ENCODE measurements around the gene CAPN1. TPM values are rescaled to one million over a fixed set of nuclear protein-coding genes. Genes with fewer than 3 reads are reported as not detected.
A peak's percentile ranks its signal among the peaks of the same experiment; 100 is the strongest.
"Not testable (repeated sequence)": the region's sequence is repeated elsewhere in the genome, so short reads cannot be mapped to it uniquely, and the experiment has no call there.

CAPN1 gene
- total RNA-seq, 1 experiment from 2014 or later, result 115 TPM

DNA sequence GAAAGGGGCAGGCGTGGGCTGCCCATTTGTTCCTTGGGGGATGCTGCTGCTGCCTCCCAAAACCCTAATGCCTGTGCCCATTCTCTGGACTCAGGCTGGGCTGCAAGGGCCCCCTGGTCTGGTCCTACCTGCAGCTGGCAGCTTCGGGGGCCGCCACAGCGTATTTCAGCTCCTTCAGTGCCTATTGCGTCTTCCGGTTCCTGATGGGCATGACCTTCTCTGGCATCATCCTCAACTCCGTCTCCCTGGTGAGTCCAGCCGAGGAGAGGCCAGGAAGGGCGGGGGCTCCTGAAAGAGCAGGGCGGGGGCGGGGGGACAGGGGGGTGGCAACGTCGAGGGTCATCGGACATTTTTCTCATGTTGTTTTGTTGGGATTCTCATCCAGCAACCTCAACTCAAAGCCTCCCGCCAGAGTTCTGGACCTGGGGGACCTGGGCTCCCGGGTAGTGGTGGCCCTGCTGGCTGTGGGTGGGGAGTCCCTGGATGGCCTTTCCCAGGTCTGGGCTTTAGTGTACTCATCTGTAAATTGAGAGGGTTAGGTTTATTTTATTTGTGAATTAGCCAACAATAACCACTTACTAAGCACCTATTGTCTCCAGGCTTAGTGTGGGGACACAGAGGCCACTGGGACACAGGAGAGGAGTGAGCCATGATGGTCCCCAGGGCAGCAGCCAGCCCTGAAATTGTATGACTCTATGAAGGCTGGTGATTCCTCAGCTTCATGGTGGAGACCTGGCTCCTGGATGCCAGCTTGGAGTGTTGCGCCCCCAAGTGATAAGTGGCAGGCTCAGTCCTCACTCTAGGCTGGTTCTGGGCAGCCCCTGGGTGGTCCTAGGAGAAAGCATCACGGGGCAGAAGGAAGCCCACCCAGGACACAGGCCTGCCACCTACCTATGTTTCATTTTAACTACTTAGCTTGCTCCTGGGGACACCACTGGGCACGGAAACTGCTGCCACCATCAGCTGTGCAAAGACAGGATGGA, 36.0 kb downstream of the CAPN1 start:
- no peak for DNase-seq (ENCODE audit: low spot score)

DNA sequence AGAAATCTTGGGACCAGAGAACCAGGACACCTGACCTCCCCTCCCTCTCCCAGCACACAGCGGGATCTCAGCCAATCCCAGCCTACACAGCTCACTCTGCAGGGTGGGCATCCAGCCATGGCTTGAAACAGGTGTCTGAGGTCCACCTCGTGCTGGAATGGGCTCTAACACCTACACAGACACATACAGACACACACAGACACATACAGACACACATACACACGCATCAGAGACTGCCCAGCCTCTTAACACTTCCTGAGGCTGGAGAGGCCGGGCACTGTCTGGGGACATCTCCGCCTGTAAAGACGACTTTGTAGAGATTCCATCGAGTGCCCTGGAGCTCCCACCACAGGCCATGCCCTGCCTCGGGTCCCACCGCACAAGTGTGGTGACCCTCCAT, 36.7 kb downstream of the CAPN1 start:
- no peak for DNase-seq (ENCODE audit: low spot score)

DNA sequence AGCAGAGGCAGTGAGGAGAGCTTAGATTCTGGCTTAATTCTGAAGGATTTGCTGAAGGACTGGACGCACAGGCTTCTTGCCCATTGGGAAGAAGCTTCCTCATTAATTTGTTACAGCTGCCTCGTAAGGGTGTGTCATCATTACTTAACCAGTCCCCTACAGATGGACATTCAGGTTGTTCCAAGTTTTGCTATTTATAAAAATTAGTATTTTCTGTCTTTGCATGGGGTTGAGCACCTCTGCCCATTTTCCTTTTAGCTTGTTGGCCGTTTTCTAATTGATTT, 38.1 kb downstream of the CAPN1 start:
- DNase-seq (ENCODE audit: low spot score), result no peak

DNA sequence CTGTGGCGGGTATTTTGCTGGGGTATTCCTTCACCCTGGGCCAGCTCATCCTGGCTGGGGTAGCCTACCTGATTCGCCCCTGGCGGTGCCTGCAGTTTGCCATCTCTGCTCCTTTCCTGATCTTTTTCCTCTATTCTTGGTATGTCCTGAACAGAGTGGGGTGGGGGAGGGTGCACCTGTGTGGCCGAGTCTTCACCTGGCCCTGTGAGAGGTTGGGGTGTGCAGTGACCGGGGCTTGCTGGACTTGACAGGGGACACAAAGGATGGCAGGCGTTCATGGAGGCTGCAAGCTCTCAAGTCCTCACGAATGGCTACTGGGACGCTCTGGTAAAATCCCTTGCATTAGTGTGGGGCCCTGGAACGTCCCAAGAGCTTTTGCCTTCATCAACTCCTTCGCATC, 39.3 kb downstream of the CAPN1 start:
- no peak for DNase-seq (ENCODE audit: low spot score)

- no peak for DNase-seq (ENCODE audit: low spot score)
These were observed 41.3 kb downstream of the CAPN1 start for GRCh38 chr11:65223011-65223410.

DNA sequence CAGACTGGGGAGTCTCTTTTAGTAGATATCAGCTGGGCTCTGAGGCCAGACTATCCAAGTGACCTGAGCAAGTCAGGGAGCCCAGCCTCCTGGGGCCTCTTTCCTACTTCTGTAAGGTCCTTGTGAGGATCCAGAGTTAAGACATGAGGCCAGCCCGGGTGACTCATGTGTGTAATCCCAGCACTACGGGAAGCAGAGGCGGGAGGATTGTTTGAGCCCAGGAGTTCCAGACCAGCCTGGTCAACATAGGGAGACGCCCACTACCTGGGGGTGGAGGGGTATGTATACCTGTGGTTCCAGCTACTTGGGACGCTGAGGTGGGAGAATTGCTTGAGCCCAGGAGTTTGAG, 43.2 kb downstream of the CAPN1 start:
- peak; percentile 33 for DNase-seq (ENCODE audit: low spot score)

DNA sequence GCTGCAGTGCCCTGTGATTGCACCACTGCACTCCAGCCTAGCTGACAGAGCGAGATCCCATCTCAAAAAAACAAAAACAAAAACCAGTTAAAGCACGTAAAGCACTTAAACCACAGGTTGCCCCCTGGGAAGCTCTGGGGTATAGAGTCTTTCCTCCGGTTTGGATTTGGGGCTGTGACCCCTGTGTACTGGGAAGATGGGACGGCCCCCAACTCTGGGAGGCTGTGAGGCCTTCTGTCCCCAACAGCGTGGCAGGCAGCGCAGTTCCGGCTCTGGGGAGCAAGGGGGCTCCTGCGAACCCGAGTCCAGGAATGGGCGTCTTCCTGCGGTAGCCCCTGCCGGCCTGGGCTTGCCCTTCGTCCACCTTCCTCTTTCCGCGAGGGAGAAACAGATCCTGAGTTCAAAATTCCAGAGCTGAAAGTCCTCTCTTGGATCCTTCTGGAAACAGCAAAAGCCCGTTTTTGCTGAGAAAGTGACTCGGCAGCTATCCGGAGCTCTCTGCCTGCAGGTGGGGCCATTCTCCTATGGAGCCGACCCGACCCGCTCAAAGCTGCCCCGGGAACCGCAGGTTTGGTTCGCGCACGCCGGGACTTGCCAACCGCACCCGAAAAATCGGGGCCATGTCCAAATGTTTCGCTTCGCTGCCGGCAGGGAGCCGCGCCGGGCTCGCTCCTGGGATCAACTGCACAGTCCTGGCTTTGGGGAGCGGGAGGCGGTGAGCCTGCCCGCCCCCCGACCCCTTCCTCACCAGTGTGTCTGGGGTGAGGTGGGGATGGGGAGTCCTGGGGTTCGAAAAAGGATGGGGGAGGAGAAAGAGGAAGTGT, 43.8 kb downstream of the CAPN1 start:
- no peak for DNase-seq (ENCODE audit: low spot score)

GRCh38 chr11:65226103-65226442, 44.3 kb downstream of the CAPN1 start:
- DNase-seq (ENCODE audit: low spot score), result no peak

- DNase-seq (ENCODE audit: low spot score), result no peak
These were observed 46.2 kb downstream of the CAPN1 start for GRCh38 chr11:65227879-65228278.

GRCh38 chr11:65236194-65237059, 54.7 kb downstream of the CAPN1 start:
- no peak for DNase-seq (ENCODE audit: low spot score)

DNA sequence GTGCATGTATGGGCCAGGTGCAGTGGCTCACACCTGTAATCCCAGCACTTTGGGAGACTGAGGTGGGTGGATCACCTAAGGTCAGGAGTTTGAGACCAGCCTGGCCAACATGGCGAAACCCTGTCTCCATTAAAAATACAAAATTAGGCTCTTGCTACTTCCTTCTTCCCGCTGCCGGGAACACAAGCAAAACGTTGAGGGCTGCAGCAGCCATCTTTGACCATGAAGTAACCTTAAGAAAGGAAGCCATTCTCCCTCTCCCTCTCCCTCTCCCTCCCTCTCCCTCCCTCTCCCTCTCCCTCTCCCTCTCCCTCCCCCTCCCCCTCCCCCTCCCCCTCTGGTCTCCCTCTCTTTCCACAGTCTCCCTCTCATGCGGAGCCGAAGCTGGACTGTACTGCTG, 56.6 kb downstream of the CAPN1 start:
- not testable (repeated sequence) for DNase-seq (ENCODE audit: low spot score)

DNA sequence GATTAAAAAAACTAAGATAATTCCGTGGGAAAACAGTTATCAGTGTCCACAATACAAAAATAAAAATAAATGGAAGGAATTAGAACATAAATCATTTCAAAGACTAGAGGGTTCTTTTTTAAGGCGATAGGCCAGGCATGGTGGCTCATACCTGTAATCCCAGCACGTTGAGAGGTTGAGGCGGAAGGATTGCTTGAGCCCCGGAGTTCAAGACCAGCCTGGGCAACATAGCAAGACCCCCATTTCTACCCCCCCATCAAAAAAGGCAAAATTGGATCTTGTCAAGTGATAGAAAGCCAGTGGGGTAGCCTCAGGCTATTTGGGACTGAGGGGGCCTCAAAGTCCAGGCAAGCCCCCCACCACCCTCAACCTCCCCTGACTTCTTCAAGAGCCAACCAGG, 59.4 kb downstream of the CAPN1 start:
- no peak for DNase-seq (ENCODE audit: low spot score)

GRCh38 chr11:65241692-65242091, 60.0 kb downstream of the CAPN1 start:
- DNase-seq (ENCODE audit: low spot score), result no peak

DNA sequence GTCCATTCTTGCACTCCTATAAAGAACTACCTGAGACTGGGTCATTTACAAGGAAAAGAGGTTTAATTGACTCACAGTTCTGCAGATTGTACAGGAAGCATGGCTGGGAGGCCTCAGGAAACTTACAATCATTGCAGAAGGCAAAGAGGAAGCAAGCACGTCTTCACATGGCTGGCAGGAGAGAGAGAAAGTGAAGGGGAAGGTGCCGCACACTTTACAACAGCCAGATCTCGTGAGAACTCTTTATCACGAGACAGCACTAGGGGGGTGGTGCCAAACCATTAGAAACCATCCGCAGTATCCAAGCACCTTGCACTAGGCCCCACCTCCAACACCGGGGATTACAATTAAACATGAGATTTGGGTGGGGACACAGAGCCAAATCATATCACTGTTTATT, 60.7 kb downstream of the CAPN1 start:
- no peak for DNase-seq (ENCODE audit: low spot score)

DNA sequence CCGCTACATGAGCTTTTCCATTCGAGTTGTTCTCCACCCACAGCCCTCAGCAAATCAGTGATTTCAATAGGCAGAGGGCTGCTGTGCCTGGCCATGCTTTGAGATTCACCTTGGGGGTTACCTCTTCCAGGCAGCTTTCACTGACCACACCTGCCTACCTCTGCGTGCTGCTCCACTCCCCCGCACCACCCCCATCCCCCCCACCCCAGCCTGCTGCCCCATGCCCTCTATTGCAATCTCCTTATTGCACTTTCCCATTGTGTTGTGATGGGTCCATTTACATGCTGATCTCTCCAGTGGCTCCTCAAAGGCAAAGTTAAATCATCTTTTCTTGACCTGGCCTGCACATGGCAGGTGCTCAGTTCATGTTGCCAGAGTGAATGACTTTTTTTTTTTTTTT, 62.1 kb downstream of the CAPN1 start:
- no peak for DNase-seq (ENCODE audit: low spot score)

DNA sequence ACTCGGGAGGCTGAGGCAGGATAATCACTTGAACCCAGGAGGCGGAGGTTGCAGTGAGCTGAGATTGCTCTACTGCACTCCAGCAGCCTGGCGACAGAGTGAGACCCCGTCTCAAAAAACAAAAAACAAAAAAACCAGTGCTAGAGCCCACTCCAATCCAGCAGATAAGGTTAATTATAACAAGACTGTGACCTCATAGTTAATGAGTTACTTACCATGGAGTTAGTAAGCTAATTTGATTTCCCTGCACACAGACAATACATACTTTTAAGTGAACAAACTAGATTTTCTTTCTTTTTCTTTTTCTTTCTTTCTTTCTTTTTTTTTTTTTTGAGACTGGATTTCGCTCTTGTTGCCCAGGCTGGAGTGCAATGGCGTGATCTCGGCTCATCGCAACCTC, 63.3 kb downstream of the CAPN1 start:
- not testable (repeated sequence) for DNase-seq (ENCODE audit: low spot score)

GRCh38 chr11:65246506-65246905, 64.8 kb downstream of the CAPN1 start:
- DNase-seq (ENCODE audit: low spot score), result no peak

DNA sequence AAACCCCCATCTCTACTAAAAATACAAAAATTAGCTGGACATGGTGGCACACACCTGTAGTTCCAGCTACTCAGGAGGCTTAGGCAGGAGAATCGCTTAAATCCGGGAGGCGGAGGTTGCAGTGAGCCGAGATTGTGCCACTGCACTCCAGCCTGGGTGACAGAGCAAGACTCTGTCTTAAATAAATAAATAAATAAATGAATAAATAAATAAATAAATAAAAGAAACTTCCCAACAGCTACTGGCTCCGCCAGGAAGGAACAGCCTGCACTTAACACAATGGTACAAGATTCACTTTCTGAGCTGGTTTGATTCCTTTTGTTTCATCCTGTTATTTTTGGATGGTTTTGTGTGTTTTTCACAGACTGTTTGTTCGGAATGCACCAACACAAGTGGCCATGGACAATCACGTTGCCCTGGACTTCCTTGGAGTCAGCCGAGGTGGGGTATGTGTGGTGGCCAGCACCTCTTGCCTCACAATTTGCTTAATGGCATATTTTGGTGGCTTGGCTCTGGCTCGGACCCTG, 66.5 kb downstream of the CAPN1 start:
- DNase-seq (ENCODE audit: low spot score), result not testable (repeated sequence)

GRCh38 chr11:65251476-65251875, 69.7 kb downstream of the CAPN1 start:
- DNase-seq (ENCODE audit: low spot score), result no peak

- no peak for DNase-seq (ENCODE audit: low spot score)
These were observed 73.0 kb downstream of the CAPN1 start for GRCh38 chr11:65254724-65255123.

DNA sequence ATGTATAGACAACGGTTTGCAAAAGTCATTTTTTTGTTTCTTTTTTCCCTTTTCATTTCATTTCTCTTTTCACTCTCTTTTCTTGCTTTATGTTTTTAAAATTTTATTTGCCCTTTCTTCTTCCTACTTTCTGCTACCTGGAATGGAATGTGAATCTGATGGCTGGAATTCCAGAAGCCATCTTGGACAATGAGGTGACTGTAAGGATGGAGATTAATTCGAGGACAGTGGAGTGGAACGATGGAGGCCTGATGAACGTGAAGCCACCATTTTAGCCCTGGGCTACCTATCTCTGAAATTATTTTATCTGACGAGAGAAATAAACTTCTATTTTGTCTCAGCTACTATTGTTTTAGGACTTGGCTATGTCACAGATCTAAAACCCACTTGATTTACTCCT, 77.3 kb downstream of the CAPN1 start:
- no peak for DNase-seq (ENCODE audit: low spot score)

- no peak for DNase-seq (ENCODE audit: low spot score)
These were observed 78.6 kb downstream of the CAPN1 start for GRCh38 chr11:65260302-65260701.

Measured in H4 (cell line).